Esophagus mucosa (tissue), 1 donor: ENCODE measurements around the gene TMX3. TPM values are rescaled to one million over a fixed set of nuclear protein-coding genes. Genes with fewer than 3 reads are reported as not detected.

ENCODE experiments used
- ATAC-seq: fragments of 200-7000 bp; cut with Tn5 transposase; one replicate; pipeline ENCODE4 v1.9.1; 2020
- total RNA-seq: library from RNA; stranded (reverse); gene quantifications from one replicate; pipeline ENCODE4 v1.2.4, GENCODE V29; 2023
- donor health status: DM: yes; HTN: yes; CAD: no.

Gene TMX3
- total RNA-seq, 1 donor from 2014 or later, result 21.4 TPM

GRCh38 chr18:68707646-68708045 lies 7.3 kb downstream of the TMX3 start:
- no peak for ATAC-seq

- ATAC-seq, result no peak
Measured at GRCh38 chr18:68705119-68705518, 9.8 kb downstream of the TMX3 start.

GRCh38 chr18:68703326-68703725 lies 11.6 kb downstream of the TMX3 start:
- no peak for ATAC-seq

- ATAC-seq, result no peak
Measured at GRCh38 chr18:68701353-68701752, 13.6 kb downstream of the TMX3 start.

GRCh38 chr18:68699043-68699442 lies 15.9 kb downstream of the TMX3 start:
- no peak for ATAC-seq

GRCh38 chr18:68696937-68697336 lies 18.0 kb downstream of the TMX3 start:
- no peak for ATAC-seq

- ATAC-seq, result no peak
Measured at GRCh38 chr18:68694316-68694715, 20.6 kb downstream of the TMX3 start.

GRCh38 chr18:68693091-68693815 lies 21.7 kb downstream of the TMX3 start:
- no peak for ATAC-seq

- ATAC-seq, result no peak
Measured at GRCh38 chr18:68679528-68679927, 35.4 kb downstream of the TMX3 start.

GRCh38 chr18:68676913-68677312 lies 38.0 kb downstream of the TMX3 start:
- ATAC-seq, result no peak

- no peak for ATAC-seq
Measured at GRCh38 chr18:68667121-68667520, 47.8 kb downstream of the TMX3 start.

- ATAC-seq, result no peak
Measured at GRCh38 chr18:68666381-68666780, 48.5 kb downstream of the TMX3 start.

- no peak for ATAC-seq
Measured at GRCh38 chr18:68665628-68666027, 49.3 kb downstream of the TMX3 start.

- ATAC-seq, result no peak
Measured at GRCh38 chr18:68662754-68663153, 52.2 kb downstream of the TMX3 start.

- ATAC-seq, result no peak
Measured at GRCh38 chr18:68660354-68661183, 54.3 kb downstream of the TMX3 start.

GRCh38 chr18:68648191-68648590 lies 66.7 kb downstream of the TMX3 start:
- no peak for ATAC-seq

- ATAC-seq, result no peak
Measured at GRCh38 chr18:68642003-68642402, 72.9 kb downstream of the TMX3 start.

GRCh38 chr18:68640861-68641260 lies 74.0 kb downstream of the TMX3 start:
- ATAC-seq, result no peak

GRCh38 chr18:68638613-68639012 lies 76.3 kb downstream of the TMX3 start:
- no peak for ATAC-seq

- no peak for ATAC-seq
Measured at GRCh38 chr18:68627812-68628211, 87.1 kb downstream of the TMX3 start.
